GM21367 (cell line): ENCODE results near the gene FAM169A.
"Not testable (repeated sequence)": the region's sequence is repeated elsewhere in the genome, so short reads cannot be mapped to it uniquely, and the experiment has no call there.

Source experiments
- ATAC-seq: cut with Tn5 transposase; IDR thresholded peaks from one replicate; pipeline ENCODE4 v1.9.1; 2021; ENCODE audit not compliant: unreplicated experiment

The FAM169A gene

GRCh38 chr5:74801941-74802340, 64.2 kb downstream of the FAM169A start:
- no peak for ATAC-seq

- ATAC-seq = no peak
Measured at GRCh38 chr5:74801197-74801596, 65.0 kb downstream of the FAM169A start.

- ATAC-seq = no peak
Measured at GRCh38 chr5:74798977-74799911, 66.9 kb downstream of the FAM169A start.

- not testable (repeated sequence) for ATAC-seq
Measured at GRCh38 chr5:74791669-74792068, 74.5 kb downstream of the FAM169A start.

GRCh38 chr5:74787424-74787823, 78.8 kb downstream of the FAM169A start:
- no peak for ATAC-seq

- ATAC-seq = no peak
Measured at GRCh38 chr5:74786851-74787250, 79.3 kb downstream of the FAM169A start.

GRCh38 chr5:74778609-74779008, 87.6 kb downstream of the FAM169A start:
- ATAC-seq = no peak

- no peak for ATAC-seq
Measured at GRCh38 chr5:74772359-74772758, 93.8 kb downstream of the FAM169A start.

GRCh38 chr5:74767579-74767913, 98.6 kb downstream of the FAM169A start:
- ATAC-seq = peak; percentile 25

GRCh38 chr5:74766849-74767578, 99.2 kb downstream of the FAM169A start, which contains the start of the genes GFM2 and NSA2:
GFM2 (minus strand) TSS chr5:74767117; CDS start chr5:74763742, 3,375 bp downstream.
NSA2 (plus strand) TSS chr5:74767249; CDS start chr5:74767361, 112 bp downstream.
- ATAC-seq = peak; percentile 87

- peak; percentile 27 for ATAC-seq
Measured at GRCh38 chr5:74766418-74766848, 99.8 kb downstream of the FAM169A start.

- no peak for ATAC-seq
Measured at GRCh38 chr5:74765929-74766328, 100.3 kb downstream of the FAM169A start.

GRCh38 chr5:74765201-74765600, 101.0 kb downstream of the FAM169A start:
- ATAC-seq = no peak

GRCh38 chr5:74763504-74763903, 102.7 kb downstream of the FAM169A start:
- no peak for ATAC-seq

- ATAC-seq = no peak
Measured at GRCh38 chr5:74762599-74762998, 103.6 kb downstream of the FAM169A start.

GRCh38 chr5:74761241-74761640, 104.9 kb downstream of the FAM169A start:
- ATAC-seq = no peak

- not testable (repeated sequence) for ATAC-seq
Measured at GRCh38 chr5:74748742-74749141, 117.4 kb downstream of the FAM169A start.

GRCh38 chr5:74738406-74738805, 127.8 kb downstream of the FAM169A start:
- ATAC-seq = no peak

- ATAC-seq = no peak
Measured at GRCh38 chr5:74736759-74737158, 129.4 kb downstream of the FAM169A start.
